Loucy (cell line): ENCODE results near the gene CARD9.
"Not testable (repeated sequence)": the region's sequence is repeated elsewhere in the genome, so short reads cannot be mapped to it uniquely, and the experiment has no call there.

Source experiments
- CTCF ChIP-seq: fragments of 200-600 bp; sonication (generic); conservative IDR thresholded peaks from 2 replicates; pipeline ENCODE4 v1.5.1; 2014; ENCODE audit warnings: mild to moderate bottlenecking, antibody characterized with exemption, low read length
- EZH2phosphoT487 ChIP-seq: fragments of 200-600 bp; IDR thresholded peaks from 2 replicates; pipeline ENCODE4 v1.6.1; 2018; ENCODE audit warnings: antibody characterized with exemption, mild to moderate bottlenecking, moderate library complexity, borderline replicate concordance

DNA sequence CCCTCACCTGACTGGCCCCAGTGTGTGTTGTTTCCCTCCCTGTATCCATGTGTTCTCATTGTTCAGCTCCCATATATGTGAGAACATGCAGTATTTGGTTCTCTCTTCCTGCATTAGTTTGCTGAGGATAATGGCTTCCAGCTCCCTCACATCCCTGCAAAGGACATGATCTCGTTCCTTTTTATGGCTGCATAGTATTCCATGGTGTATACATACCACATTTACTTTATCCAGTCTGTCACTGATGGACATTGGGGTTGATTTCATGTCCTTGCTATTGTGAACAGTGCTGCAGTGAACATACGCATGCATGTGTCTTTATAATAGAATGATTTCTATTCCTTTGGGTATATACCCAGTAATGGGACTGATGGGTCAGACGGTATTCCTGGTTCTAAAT, 53.5 kb downstream of the CARD9 start:
- TF ChIP-seq CTCF, EZH2phosphoT487: not testable (repeated sequence)
